GM06990 (cell line): Measurements from ENCODE around the gene TNS1.

Experiments used
- DNase-seq: peaks from one replicate; pipeline ENCODE4 v3.0.0-alpha.2; 2011; ENCODE audit not compliant: insufficient read length; ENCODE audit errors: extremely low read depth
- H3K27me3 ChIP-seq: replicated peaks from 2 replicates; pipeline ENCODE4 v1.6.0; 2011; ENCODE audit warnings: low read length; ENCODE audit not compliant: control insufficient read depth, insufficient read depth
- H3K36me3 ChIP-seq: 2 replicates; pipeline ENCODE4 v1.5.1; 2011; ENCODE audit warnings: low read length; ENCODE audit not compliant: control insufficient read depth, insufficient read depth
- H3K4me3 ChIP-seq: replicated peaks from 2 replicates; pipeline ENCODE4 v1.5.1; 2011; ENCODE audit warnings: low read depth, mild to moderate bottlenecking, control low read depth, low read length
- TF ChIP-seq, protein P1 (sequence below): IDR thresholded peaks from 2 replicates; pipeline ENCODE4 v1.5.1; 2011; ENCODE audit warnings: low read length, control low read depth, mild to moderate bottlenecking, inconsistent platforms; ENCODE audit not compliant: insufficient read depth, poor library complexity, severe bottlenecking

TNS1 gene

DNA sequence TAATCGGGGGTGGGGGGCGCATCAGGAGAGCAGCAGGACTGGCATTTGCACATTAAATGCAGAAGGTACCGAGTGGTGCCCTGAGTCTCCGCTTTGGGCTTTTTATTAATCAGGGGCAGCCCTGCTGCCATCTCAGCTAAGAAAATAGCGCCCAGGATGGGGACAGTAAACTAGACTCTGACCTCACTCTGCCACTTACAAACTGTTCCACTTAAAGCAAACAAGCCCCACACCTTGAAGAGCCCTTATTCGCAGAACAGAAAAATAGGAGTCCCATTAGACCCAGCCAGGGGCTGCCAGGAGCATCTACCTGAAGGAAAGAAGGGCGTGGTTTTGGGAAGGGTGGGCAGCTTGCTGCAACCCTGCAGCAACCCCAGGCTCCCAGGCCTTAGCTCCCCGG lies 165.3 kb downstream of the TNS1 start:
- no peak overlapping the region for H3K4me3 ChIP-seq
- TF ChIP-seq, protein P1, sequence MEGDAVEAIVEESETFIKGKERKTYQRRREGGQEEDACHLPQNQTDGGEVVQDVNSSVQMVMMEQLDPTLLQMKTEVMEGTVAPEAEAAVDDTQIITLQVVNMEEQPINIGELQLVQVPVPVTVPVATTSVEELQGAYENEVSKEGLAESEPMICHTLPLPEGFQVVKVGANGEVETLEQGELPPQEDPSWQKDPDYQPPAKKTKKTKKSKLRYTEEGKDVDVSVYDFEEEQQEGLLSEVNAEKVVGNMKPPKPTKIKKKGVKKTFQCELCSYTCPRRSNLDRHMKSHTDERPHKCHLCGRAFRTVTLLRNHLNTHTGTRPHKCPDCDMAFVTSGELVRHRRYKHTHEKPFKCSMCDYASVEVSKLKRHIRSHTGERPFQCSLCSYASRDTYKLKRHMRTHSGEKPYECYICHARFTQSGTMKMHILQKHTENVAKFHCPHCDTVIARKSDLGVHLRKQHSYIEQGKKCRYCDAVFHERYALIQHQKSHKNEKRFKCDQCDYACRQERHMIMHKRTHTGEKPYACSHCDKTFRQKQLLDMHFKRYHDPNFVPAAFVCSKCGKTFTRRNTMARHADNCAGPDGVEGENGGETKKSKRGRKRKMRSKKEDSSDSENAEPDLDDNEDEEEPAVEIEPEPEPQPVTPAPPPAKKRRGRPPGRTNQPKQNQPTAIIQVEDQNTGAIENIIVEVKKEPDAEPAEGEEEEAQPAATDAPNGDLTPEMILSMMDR: no peak
- no peaks in the 10 kb centered on the region for H3K36me3 ChIP-seq
- DNase-seq: no peak
- peaks cover 3% of the 10 kb centered on the region for H3K27me3 ChIP-seq

DNA sequence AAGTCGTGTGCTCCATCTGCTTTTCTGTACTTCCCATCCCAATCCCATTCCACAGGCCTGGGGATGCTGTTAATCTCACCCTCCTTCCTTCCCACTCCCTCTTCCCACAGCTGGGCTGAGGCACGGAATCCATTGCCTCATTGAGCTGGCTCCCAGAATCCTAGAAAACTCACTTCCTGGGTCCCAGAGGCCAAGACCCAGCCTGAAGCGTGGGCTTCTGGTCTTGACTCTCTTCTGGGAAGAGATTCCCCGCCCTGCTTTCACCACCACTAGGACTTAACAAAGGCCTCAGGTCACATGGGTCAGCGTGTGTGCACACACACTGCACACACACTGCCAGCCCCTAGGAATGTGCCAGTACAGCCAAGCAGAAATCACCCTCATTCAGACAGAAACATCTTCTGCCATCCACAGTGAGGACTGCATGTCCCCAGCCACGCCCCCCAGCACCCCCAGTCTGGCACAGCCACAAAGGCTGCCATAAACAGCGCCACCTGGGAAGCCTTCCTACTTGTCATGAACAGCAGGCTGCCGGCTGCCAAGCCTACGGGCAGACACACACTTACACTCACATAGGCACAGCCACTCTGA lies 165.8 kb downstream of the TNS1 start:
- TF ChIP-seq, protein P1: peak; percentile 26
- Histone ChIP-seq H3K36me3 (no peaks in the 10 kb centered on the region), H3K27me3 (peaks cover 3% of the 10 kb centered on the region), H3K4me3 (no peak overlapping the region)
- DNase-seq: no peak

DNA sequence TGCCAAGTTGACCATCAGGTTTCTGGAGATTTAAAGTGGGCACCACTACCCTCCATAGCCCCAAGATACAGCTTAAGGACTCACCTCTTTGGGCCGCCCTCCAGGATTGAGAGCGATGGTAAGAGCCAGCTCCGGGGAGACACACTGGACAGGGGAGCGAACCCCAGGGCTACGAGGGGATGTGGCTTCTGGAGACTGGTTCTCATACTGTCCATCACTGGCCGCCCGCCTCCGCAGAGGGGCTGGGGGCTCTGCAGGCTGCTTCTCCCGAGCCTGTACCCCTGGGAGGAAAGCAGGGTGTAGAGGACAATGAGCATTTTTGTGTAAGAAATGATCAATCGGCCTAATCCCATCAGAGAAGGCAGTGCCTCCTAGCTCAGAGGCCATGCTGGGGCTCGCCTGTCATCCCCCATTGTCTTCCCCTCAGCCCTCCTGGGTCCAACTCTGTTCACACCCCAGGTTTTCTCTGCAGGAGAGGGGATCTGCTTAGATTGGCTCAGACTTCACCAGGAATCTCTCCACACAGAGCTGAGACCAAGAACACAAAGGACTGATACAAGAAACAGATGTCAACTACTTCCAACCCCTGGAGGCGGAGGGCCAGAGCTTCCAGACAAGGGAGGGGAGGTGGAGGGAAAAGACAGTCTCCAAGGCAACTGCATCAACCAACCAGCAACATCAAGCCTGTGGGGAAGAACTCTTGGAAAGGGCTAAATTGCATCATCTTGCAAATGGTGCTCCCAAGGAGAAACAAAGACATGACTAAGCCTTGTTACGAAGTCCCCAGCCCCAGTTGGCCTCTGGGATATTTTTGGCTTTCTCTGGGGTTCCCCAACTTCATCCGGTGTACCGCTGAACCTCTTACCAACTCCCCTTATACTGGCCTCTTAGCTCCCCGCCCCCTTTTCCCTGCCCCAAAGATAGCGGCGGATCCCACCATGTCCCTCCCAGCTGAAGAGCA lies 166.6 kb downstream of the TNS1 start:
- no peak for DNase-seq
- no peak overlapping the region for H3K4me3 ChIP-seq
- TF ChIP-seq, protein P1: no peak
- no peaks in the 10 kb centered on the region for H3K36me3 ChIP-seq
- peaks cover 3% of the 10 kb centered on the region for H3K27me3 ChIP-seq

DNA sequence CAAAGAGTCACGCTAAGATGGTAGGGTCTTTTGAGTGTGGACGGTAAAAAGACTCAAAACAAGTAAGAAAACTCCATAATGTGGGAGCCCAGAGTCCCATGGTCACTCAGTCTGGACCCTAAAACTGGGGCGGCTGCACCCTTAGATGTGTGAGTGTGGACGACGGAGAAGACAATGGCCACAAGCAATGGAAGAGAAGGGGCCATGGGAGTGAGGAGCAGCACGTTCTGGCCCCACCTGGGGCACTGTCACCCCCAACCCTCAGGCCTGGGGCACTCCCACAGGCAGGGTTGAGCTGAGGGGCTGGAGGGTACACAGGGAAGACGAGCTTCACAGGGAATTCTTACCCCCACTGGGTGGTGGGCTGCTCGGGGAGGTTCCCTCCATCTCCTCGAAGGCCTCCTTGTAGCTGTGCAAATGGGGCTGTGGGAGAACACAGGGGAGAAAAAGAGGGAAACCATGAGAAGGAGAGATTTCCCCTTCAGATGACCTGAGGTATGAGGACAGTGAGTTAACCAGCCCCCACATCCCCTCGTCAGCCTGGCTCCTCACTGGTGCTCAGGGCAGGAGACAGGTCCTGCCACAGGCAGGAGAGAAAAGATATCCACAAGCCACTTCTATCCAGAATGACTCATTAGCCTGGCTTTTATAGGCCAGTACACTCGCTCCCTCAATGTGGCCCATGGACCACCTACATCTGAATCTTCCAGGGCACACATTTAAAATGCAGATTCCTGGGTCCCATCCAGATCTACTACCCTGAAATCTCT lies 167.9 kb downstream of the TNS1 start:
- H3K36me3 ChIP-seq: no peaks in the 10 kb centered on the region
- H3K4me3 ChIP-seq: no peak overlapping the region
- TF ChIP-seq, protein P1: no peak
- peaks cover 3% of the 10 kb centered on the region for H3K27me3 ChIP-seq
- no peak for DNase-seq

DNA sequence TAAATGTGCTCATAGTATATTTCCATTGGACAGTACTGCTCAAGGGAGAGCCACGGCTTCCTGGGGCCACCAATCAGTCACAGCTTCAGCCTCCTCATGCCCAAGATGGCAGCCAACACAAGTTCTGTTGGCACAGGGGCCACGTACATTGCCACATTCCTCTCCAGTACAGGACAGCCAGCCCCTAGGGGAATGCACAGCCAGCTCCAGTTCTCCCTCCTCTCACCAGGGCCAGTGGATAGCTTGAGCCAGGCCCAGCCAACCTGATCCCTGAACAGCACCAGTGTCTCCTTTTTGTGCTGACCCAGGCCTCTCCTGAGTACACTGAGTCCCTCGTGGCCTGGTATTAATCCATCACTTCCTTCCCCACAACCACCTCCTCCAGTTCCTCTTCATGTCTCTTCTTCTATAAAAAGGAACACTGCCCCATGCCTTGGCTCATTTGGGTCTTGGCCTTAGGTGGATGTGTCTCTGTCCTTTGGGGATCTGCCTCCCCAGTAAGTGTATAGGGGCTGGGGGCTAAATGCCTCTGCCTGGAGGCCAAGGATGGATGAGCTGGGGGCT lies 168.7 kb downstream of the TNS1 start:
- H3K36me3 ChIP-seq: no peaks in the 10 kb centered on the region
- no peak for DNase-seq
- H3K27me3 ChIP-seq: peaks cover 3% of the 10 kb centered on the region
- TF ChIP-seq, protein P1: no peak
- no peak overlapping the region for H3K4me3 ChIP-seq
